NB4 (cell line): ENCODE measurements around the gene KEL.

Source experiments
- POLR2A ChIP-seq: IDR thresholded peaks from 2 replicates; pipeline ENCODE4 v1.6.1; 2011; ENCODE audit warnings: mild to moderate bottlenecking; ENCODE audit not compliant: insufficient read length; ENCODE audit errors: extremely low read depth
- TF ChIP-seq, protein P1 (sequence below): IDR thresholded peaks from one replicate; pipeline ENCODE4 v1.5.1; 2012; ENCODE audit warnings: low read depth, low read length

DNA sequence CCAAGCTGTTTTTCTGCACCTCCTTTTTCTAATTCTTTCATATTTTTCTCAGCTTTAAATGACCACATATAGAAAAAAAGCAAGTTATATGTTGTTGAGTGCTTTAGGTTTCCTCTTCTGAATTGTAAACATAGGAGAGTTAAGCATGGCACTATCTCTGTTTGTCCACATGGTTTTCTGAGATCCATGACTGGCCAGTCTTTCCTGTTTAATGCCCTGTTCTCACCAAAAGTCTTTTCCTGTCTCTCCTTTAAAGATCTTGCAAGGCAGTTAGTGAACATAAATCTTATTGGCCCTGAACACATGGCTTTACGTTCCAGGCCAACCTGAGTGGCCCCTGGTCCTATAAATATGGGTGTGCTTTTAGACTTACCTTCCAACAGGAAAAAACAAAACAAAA is 48.0 kb downstream of the KEL start:
- TF ChIP-seq, protein P1, sequence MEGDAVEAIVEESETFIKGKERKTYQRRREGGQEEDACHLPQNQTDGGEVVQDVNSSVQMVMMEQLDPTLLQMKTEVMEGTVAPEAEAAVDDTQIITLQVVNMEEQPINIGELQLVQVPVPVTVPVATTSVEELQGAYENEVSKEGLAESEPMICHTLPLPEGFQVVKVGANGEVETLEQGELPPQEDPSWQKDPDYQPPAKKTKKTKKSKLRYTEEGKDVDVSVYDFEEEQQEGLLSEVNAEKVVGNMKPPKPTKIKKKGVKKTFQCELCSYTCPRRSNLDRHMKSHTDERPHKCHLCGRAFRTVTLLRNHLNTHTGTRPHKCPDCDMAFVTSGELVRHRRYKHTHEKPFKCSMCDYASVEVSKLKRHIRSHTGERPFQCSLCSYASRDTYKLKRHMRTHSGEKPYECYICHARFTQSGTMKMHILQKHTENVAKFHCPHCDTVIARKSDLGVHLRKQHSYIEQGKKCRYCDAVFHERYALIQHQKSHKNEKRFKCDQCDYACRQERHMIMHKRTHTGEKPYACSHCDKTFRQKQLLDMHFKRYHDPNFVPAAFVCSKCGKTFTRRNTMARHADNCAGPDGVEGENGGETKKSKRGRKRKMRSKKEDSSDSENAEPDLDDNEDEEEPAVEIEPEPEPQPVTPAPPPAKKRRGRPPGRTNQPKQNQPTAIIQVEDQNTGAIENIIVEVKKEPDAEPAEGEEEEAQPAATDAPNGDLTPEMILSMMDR = no peak
- TF ChIP-seq POLR2A = no peak
